Measurements from ENCODE around the gene NCL.
"Not testable (repeated sequence)": the region's sequence is repeated elsewhere in the genome, so short reads cannot be mapped to it uniquely, and the experiment has no call there.

NCL gene

DNA sequence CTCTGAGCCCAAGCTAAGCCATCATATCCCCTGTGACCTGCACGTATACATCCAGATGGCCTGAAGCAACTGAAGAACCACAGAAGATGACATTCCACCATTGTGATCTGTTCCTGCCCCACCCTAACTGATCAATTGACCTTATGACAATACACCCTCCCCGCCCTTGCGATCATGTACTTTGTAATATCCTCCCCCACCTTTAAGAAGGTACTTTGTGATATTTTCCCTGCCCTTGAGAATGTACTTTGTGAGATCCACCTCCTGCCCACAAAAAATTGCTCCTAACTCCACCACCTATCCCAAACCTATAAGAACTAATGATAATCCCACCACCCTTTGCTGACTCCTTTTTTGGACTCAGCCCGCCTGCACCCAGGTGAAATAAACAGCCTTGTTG, 33.8 kb downstream of the NCL start:
- DNase-seq (ENCODE audit: low spot score), result not testable (repeated sequence)

DNA sequence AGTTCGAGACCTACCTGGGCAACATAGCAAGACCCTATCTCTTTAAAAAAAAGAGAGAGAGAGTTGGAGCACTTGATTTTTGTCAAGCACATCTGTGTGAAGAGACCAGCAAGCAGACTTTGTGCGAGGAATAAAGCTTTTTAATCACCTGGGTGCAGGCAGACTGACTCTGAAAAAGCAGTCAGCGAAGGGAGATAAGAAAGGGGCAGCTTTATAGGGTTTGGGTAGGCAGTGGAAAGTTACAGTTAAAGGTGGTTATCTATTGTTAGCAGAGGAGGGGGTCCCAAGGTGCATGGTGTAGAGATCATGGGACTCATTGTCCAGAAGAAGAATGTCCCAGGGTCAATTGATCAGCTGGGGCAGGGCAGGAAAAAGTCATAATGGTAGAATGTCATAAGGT, 34.4 kb downstream of the NCL start:
- no peak for DNase-seq (ENCODE audit: low spot score)

DNA sequence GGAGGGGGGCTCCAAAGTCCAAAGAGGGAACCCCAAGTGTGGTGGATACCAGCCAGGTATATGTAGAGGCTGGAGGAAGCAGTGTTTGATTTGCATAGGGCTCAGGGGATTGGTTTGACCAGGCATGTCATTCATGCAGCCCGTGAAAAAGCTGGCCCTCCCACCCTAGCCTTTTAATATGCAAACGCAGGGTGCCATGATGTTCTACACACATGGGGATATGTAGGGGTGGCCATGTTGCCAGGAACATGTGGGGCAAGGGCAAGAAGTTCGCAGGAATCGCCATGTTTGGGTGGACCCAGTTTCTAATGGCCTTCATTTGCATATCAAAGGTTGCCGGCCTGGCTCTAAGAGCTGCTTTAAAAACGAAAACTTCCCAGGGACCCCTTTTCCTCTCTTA, 35.1 kb downstream of the NCL start:
- no peak for DNase-seq (ENCODE audit: low spot score)

DNA sequence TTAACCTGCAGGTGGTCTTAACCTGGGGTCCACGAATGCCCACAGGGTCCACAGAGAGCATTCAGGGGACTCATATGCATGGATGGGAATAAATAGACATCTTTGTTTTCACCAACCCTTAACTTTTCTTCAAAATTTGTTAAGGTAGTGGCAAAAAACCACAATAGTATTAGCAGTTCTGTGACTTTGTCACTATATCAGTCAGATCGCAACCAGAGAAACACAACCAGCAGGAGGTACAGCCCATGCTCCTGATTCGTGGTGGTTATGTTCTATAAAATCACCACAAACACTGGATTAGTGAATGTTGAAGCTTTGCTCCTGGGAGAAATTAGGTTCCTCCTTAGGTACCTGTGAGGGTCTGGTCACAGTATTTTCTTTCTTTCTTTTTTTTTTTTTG, 37.2 kb downstream of the NCL start:
- DNase-seq (ENCODE audit: low spot score), result no peak

DNA sequence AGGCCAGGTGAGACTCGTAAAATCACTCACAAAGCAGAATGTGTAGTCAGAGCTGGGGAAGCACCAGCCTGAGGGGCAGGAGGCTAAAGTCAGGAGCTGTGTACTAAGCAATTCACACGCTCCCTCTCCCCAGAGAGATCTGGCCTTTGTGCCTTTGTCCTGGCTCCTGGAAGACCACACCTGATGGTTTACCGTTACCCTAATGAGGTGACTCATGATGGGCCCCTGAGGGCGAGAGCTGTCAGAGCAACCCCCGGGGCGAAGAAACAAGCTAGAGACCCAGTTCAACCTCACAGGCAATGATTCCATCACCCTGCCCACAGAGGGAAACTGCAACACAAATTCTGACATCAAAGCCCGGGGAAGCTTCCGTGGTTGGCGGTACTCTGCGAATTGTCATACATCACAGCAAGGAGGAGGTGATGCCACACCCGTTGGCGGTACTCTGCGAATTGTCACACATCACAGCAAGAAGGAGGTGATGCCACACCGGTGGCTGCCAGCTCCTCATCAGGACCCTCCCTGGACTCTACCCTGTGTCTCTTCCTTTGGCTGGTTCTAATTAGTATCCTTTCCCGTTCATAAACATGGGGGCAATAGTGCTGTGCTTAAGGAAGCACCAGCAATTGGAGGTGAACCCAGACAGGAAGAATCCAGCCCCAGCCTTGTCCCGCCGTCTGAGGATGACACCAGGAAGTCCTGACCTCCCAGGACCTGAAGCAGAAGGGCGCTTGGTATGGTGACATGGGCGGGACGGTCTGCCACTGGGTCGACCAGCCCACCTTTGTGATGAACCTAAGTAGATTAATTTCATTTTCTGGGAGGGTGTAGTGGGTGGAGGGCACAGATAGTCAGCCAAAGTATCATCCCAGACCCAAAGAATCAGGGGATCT, 38.2 kb downstream of the NCL start:
- no peak for DNase-seq (ENCODE audit: low spot score)

GRCh38 chr2:231425291-231425810, 38.9 kb downstream of the NCL start:
- no peak for DNase-seq (ENCODE audit: low spot score)

- no peak for DNase-seq (ENCODE audit: low spot score)
Observed at GRCh38 chr2:231423176-231423575, 41.1 kb downstream of the NCL start.

DNA sequence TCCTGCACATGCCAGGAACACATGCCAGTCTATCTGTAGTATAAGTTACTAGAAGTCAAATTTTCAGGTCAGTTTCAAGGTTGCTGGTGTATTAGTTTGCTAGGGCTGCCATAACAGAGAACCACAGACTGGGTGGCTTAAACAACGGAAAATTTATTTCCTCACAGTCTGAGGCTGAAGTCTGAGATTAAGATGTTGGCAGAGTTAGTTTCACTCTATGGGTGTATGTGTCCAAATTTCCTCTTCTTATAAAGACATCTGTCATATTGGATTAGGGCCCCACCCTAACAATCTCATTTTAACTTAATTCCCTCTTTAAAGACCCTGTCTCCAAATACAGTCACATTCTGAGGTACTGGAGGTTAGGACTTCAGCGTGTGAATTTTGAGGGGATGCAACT, 42.2 kb downstream of the NCL start:
- no peak for DNase-seq (ENCODE audit: low spot score)

DNA sequence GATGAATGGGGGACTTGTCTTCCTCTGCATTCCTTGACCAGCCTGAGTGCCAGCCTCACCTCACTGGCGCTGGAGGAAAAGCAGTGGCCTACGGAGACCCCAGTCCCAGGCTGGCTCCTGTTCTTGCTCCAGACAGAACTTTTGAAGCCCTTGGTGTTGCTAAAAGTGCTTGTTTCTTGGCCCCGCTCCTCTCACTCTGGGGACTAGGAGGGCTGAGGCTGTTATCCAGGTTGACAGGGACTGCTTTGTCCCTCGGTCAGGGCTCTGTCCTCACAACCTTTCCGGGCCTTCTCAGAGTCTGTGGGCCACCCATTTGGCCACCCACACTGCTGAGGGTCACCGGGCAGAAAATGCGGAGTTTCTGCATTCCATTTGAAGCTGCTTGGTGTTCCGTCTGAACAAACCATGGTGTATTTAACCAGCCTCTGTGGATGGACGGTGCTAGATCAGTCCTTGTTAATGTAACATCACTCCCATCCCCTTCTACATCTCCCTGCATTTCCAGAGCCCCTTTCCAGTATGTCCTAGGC, 43.2 kb downstream of the NCL start:
- DNase-seq (ENCODE audit: low spot score), result no peak

GRCh38 chr2:231418820-231419640, 45.3 kb downstream of the NCL start:
- no peak for DNase-seq (ENCODE audit: low spot score)

DNA sequence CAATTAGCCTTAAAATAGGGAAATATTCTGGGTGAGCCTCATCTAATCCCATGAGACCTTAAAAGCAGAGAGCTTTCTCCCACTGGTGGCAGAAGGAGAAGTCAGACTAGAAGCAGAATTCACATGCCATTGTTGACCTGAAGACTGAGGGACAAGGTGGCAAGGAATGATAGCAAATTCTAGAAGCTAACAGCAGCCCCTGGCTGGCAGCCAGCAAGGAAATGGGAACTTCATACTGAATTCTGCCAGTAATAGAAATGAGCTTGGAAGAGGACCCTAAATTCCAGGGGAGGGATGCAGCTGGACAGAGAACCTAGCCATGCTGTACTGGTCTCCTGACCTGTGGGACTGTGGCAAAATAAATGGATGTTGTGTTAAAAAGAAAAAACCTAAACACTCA, 49.3 kb downstream of the NCL start:
- no peak for DNase-seq (ENCODE audit: low spot score)

DNA sequence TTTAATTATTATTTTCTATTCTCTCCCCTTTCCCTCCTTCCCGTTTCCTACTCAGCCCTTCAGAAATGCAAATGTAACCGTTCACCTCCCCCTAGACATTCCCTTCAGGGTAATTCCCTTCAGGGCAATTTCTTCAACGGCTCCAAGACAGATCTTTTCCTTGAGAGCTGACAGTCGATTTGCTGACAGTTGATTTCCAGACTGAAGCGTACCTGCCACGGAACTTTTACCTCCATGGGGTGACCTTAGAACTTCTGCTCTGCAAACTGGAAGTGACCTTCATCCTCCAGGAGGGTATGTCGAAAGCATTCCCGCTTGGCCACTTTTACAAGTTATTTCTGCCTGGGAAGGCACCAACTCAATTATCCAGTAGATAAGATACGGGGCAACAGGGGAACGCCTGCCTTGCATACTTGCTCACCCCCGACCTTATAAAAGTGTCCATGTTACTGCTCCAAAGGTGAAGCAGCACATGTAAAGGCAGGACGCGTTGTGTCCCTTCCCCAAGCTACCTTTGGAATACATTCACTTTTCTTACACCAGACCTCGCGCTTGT, 50.3 kb downstream of the NCL start:
- DNase-seq (ENCODE audit: low spot score), result no peak

GRCh38 chr2:231413456-231413855, 50.8 kb downstream of the NCL start:
- no peak for DNase-seq (ENCODE audit: low spot score)

DNA sequence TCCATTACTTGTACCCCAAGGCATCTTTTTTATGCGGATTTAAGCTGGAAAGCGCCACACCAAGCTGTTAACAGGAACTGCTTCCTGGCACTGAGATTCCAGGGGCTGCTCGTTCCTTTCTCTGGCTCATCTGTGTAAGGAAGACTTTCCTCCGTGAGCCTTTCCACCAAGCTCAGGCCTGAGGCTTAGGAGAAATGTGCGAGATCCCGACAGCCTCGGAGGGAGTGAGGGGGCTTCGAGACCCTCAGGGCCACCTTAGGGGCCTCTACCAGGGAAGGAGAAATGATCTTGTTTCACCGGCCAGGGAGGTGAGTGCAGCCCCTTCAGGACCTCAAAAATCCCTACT, 51.7 kb downstream of the NCL start:
- no peak for DNase-seq (ENCODE audit: low spot score)

DNA sequence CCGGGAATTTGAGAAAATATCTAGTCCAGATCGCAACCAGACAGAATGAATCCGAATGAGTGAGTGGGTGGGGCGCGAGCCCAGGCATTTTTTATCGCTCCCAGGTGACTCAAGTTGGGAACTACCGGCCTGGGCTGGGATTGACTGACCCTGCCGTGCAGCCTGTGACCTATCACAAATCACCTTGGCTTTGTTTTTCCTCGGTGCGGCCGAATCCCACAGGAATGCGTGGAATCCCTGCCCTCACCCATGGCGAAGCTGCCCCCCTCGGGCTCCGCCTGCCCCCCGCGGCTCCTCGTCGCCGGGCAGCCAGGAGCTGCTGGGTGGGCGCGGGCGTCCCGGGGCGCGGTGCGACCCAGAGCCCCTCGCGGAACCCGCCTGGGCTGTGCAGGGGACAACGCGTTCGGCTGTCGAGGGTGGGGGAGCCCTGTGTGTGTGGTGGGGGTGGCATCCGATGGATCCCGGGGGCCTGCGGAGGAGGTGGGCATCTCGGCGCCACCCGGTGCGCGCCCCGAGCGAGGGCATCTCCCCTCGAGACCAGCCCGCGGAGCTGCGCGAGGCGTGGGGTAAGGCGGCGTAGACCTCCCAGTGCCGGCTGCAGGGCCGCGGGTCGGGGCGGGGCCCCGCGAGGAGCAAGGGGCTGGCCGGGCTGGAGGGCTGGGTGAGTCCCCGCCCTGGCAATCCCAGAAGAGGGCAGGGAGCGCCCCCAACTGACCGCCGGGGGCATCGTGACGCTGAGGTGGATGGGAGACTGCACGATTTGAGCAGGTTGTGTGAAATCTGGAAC, 52.3 kb downstream of the NCL start:
- peak; percentile 90 for DNase-seq (ENCODE audit: low spot score)

DNA sequence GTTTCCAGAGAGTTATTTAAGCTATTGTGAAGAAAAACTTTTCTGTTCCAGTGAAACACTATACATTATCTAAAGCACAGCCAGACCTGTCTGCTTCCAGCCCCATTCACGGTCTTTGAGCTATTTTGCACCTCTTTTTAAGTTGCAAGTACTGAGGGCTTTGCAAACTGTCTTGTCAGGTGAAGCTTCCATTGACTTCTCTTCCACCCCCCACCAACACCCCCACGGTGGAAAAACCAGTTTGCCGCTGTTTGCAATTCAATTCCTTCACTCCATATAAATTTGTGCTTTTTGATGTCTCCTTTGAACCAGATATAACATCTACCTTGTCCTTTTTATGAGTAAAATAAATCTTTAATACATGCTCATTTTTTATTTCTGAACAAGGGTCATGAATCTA, 53.0 kb downstream of the NCL start:
- DNase-seq (ENCODE audit: low spot score), result no peak

DNA sequence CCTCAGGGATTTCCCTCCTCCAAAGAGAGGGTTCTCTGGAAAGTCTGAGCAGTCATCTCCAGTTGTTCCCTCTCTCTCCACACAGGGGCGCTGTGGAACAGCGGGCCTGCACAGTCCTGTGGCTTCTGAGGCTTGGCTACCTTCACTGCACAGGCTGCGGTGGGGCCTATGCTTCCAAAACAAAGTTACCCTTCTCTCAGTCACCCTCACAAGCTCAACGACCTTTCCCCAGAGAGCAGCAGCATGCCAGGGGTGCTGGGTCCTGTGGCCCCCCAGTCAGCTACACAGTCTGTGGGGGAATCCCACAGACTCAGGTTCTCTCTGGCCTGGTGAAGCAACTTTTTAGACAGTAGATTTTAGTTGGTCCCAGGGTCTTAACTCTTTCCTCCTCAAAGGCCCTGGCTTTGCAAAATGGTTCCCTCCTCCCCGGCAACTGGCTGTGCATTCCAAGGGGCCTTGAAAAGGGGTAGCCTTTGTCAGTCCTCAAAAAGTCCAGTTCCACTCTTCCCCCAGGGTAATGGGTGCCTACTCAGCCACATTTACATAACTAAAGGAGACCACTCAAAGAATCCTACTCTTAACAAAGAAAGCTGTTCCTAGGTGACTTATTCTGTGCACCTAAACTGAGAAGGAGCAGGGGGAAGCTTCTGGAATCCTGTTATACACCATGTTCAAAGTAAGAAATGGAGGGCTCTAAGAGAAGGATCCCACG, 53.8 kb downstream of the NCL start:
- no peak for DNase-seq (ENCODE audit: low spot score)

DNA sequence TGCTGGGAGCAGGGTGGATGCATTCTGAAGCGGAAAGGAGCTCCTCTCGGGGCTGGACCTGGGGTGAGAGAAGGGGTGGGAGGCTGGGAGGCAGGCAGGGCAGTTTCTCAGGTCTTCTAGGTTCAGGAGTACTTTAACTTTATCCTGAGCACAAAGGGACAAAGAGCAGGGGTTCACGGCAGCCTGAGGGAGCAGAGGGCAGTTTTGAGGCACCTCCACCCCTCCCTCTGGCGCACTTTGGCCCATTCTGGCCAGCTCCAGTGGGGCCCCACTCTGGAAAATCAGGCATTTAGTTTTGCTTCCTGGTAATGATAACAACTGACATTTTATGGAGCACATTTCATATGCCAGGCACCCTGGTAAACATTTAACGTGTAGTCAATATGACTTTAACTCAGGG, 54.5 kb downstream of the NCL start:
- no peak for DNase-seq (ENCODE audit: low spot score)

DNA sequence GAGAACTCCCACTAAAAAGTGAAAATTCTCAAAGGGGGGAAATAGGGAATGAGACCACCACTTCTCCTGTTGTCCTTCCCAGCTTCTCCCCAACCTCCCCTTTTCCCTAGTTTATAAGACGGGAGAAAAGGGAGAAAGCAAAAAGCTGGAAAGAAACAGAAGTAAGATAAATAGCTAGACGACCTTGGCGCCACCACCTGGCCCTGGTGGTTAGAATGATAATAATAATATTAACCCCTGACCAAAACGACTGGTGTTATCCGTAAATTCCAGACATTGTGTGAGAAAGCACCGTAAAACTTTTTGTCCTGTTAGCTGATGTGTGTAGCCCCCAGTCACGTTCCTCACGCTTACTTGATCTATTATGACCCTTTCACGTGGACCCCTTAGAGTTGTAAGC, 56.0 kb downstream of the NCL start:
- not testable (repeated sequence) for DNase-seq (ENCODE audit: low spot score)

- not testable (repeated sequence) for DNase-seq (ENCODE audit: low spot score)
Observed at GRCh38 chr2:231407686-231408085, 56.6 kb downstream of the NCL start.
